CD4-positive, alpha-beta T cell treated with Interleukin-6 at 100 ng/mL for 8 hours (primary cell): ENCODE measurements around the gene ERICH6B.

Experiments used
- DNase-seq: peaks from one replicate; pipeline ENCODE4 v3.0.0-alpha.2; 2020; ENCODE audit warnings: mixed read lengths, low spot score

The ERICH6B gene

GRCh38 chr13:45542391-45542790 lies 73.1 kb downstream of the ERICH6B start:
- no peak for DNase-seq

DNA sequence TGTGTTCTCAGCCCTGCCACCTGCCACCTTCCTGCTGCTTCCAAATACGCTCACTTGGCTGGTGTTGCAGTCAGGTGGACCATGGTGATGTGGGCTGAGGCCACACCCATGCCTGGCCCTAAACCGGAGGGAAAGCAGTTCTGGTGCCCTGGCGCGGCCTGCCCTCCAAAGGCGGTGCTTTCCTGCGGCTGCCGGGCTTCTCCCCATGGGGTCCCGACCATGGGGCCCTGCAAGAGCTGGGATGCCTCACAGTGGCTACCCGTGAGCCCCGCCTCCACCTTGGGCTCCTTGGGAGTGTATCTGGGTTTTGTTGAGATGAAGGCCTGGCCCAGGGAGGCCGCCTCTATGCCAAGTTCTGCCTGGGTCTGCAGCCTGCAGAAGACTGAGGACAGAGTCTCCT lies 73.7 kb downstream of the ERICH6B start:
- DNase-seq: no peak

- DNase-seq: no peak
Measured at GRCh38 chr13:45540864-45541263, 74.7 kb downstream of the ERICH6B start.

DNA sequence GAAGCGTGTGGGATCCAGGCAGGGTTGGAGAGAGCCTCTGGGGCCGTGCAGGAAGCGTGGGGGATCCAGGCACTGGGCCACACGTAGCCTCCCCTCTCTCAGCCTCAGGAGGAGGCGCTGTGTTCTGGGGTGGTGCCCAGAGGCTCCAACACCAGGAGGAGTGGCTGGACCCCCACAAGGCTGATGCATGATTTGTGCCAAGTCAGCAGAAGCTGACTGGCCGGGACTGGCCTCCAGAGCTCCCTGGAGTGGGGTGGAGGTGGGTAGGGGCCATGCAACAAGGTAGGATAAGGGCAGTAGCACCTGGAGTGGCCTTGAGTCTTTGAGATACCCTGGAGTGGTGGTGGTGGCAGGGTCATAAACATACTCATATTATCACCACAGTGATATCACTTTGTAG lies 75.3 kb downstream of the ERICH6B start:
- no peak for DNase-seq

DNA sequence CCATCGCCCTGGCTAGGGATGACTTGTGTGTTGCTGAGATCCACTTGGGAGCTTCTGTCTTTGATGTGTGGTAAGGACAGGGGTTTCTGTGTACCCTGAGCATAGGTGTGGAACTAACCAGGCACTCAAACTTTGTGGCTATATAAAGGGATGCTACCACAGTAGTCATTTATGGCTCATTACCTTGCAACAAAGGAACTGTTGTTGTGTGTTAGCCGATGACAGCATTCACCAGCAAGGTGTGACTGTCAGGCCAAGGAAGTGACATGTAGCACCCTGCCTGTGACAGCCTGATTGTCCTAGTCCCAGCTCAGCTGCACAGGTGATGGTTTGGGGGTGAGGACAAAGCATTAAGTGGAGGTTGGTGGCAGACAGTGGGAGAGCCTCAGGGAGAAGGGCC lies 77.2 kb downstream of the ERICH6B start:
- DNase-seq: no peak

DNA sequence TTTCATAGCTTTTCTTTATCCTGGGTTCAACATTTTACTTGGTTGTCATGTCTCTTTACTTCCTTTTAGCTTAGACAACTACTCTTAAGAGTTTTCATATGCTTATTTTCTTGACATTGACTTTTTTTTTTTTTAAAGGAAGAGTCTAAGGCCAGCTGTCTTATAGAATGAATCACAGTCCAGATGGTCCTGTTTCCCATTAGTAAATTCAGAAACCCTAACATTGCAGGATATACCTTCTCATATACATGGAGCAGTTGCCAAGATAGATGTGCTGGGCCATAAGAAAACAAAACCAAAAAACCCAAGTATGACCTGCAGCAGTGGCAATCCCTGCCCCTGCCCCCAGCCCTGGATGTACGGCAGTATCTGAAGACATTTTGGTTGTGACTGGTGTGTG lies 78.0 kb downstream of the ERICH6B start:
- no peak for DNase-seq

GRCh38 chr13:45536224-45536623 lies 79.3 kb downstream of the ERICH6B start:
- DNase-seq: no peak

GRCh38 chr13:45534604-45535003 lies 80.9 kb downstream of the ERICH6B start:
- no peak for DNase-seq

- no peak for DNase-seq
Measured at GRCh38 chr13:45529758-45530157, 85.8 kb downstream of the ERICH6B start.

DNA sequence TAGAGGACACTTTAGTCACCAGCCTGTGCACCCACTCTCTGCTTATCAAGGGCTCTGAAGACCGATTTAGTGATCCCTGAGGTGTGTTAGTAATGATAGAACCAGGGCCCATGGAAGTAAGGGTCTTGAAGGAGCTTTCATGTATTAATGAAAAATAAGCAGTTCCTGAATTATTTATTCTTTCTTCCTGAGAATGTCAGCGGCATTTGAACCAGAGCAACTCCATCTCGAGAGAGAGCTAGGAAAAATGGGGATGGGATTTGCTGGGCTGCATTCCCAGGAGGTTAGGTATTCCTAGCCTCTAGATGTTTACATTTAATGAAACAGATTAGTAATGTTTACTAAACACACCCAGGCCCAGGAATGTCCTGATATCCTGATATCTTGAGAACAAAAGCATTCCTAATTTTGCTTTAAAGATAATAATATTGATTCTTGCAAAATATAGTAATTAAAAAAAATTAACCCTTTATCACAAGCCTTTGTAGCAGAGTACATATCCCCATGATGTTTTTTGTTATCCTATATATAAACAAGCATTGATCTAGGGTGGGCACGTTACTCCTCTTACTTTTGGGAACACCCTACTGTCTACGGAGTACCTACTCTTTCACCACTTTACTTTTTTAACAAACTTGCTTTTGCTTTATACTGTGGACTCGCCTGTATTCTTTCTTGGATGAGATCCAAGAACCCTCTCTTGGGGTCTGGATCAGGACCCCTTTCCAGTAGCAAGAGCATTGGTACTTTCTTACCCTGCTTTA lies 87.7 kb downstream of the ERICH6B start:
- DNase-seq: no peak

GRCh38 chr13:45522571-45522970 lies 93.0 kb downstream of the ERICH6B start:
- DNase-seq: no peak

GRCh38 chr13:45521297-45521696 lies 94.2 kb downstream of the ERICH6B start:
- DNase-seq: no peak

DNA sequence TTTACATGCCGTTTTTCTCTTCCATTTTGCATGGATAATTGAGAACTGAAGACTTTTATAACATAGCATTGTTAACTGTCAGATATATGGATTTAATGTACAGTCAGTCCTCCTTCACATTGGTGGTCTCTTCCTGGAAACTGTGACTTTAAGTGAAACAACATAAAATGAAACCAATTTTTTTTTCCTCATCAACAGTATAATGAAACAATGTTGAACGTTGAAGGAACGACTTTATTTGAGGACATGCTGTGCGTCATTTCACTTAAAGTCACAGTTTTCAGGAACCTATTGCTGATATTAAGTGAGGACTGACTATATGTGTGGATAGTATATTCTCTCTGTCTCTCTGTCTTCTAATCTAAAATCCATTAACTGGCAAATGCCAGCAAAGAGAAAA lies 96.0 kb downstream of the ERICH6B start:
- DNase-seq: no peak

DNA sequence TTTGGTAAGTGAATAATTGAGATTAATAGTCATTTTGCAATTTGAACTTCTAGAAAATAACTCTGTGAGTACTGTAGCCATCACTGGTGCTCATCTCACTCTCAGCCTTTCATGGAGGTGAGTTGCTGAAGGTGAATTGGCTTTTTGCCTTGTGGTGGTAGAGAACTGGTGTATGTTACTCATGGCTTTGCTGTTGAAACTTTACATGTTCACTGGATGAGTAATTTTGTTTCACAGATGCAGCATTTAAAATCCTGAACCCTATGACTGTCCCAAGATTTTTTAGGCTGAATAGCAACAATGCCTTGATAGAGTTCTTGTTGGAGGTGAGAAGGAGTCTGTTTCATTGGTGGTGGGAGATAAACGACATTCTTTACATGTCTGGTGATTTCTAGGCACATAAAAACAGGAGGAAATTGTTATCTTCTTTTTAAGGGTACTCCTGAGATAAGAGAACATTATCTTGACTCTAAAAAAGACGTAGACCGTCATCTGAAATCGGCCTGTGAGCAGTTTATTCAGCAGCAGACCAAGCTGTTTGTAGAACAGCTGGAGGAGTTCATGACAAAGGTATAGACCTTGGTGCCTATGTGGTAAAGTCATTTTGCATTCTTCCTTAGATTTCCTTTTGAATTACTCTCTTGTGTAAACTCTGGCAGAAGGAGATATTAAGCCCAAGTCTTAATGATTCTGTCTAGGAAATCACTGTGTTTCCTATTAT lies 96.9 kb downstream of the ERICH6B start:
- DNase-seq: no peak

GRCh38 chr13:45516757-45517156 lies 98.8 kb downstream of the ERICH6B start:
- no peak for DNase-seq

DNA sequence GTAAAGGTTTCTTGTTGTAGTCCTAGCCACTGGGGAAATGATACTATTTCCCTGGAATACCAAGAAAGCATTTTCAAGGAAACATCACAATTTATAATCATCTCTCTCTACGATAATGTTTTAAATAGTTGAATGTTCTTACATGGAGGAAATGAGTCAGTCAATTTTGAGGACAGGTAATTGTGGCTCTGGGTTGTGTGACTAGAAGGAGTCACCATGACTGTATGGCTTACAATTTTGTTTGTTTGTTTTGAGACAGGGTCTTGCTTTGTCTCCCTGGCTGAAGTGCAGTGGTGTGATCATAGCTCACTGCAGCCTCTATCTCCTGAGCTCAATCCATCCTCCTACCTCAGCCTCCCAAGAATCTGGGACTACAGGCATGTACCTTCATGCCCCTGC lies 103.4 kb downstream of the ERICH6B start:
- DNase-seq: no peak

DNA sequence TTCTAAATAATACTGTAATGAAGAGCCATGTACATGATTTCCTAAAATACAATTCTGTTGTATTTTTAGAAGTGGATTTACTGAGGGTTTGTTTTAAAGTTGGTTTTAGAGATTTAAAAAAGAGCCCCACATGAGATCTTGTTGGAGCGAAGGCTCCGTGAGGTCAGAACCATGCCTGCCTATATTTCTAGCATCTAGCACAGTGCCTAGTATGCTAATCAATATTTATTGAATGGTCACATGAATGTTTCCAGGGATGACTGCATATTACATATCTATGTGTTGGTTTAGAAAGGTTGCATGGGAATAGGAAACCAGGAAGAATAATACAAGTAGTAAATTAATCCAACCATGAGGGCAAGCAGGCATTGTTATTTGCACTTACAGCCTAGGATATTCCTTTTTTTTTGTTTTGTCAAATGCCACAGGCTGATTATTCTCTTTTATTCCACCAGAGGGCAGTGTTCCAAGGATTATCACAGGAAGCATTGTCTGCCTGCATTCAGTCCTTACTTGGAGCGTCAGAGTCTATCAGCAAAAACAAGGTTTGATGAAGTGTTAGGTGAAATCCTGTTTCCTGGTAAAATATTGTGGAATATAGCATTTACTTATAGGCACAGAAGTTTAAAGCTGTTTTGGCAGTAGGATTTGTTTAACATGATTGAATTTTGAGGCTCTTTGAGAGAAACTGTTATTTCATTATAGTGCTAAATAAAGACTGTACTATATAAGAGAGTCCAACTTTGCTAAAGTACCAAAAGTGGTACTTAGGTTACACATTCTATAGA lies 104.0 kb downstream of the ERICH6B start:
- DNase-seq: peak; percentile 71

DNA sequence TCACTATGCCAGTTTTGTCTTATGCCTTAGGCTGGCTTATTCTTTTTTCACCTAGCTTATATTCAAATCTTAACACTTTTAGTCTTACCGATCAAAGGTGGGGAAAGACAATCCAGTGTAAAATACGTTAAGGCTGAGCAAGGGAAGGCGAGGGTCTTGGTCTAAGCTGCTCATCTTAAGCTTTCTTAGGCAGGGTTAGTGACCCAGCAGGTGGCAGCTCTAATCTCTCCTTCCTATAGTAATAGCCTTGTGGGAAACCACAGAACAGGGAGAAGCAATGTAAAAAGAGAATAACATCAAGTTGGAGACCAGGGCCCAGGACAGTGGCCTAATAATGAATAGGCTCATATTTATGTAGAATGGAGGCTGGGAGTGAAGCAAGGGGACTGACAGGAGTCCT lies 104.9 kb downstream of the ERICH6B start:
- no peak for DNase-seq

GRCh38 chr13:45508776-45509175 lies 106.8 kb downstream of the ERICH6B start:
- no peak for DNase-seq

- DNase-seq: no peak
Measured at GRCh38 chr13:45506811-45507210, 108.7 kb downstream of the ERICH6B start.

DNA sequence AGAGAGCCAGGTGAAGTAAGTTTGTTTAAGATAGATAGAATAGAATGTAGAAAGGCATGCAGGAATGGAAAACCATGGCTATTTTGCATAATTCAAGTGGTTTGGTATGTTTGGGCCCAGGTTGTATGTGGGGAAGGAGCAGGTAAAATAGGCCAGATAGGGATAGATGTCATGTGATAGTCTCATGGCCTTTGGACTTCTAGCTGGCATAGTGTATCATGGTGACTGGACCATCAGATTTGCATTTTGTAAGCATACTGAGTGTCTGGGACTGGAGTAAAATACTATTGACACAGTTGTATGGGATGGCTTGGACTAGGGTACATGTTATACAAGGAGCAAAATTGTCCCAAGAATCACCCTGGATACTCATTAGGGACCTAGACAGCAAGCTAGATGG lies 111.9 kb downstream of the ERICH6B start:
- DNase-seq: no peak

DNA sequence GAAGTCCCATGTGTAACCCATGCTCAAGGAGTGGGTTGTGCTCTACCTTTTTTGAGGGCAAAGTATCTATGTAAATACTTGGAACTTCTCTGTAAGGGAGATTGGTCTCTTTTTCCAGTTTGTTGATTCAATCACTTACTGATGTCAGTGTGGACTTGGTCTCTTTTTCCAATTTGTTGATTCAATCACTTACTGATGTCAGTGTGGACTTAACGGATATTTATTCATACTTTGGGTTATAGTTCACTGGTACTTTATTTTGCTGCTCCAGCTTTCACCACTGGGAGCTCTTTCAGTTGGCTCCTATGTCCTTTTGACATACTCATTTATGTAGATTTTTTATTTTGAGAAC lies 114.4 kb downstream of the ERICH6B start:
- DNase-seq: no peak
